Kidney (tissue), 14 donors: Measurements from ENCODE around the gene VPS18. TPM values are rescaled to one million over a fixed set of nuclear protein-coding genes. Genes with fewer than 3 reads are reported as not detected.

Experiments
- DNase-seq, 5 donors: peaks; one replicate each; pipeline ENCODE4 v3.0.0-alpha.2; 2013 to 2020
- FAIRE-seq: peaks from 2 replicates; lab custom pipeline; 2012; peaks lifted over from hg19 to GRCh38; lab: Jason Lieb, UNC
- H3K27ac ChIP-seq, 2 donors: one replicate each; pipeline ENCODE4 v1.7.0; 2013; ENCODE audit warnings: low read depth in 2 of 2, low read length in 2 of 2, inconsistent platforms in 1 of 2
- H3K27me3 ChIP-seq: one replicate; pipeline ENCODE4 v1.7.1; 2013; ENCODE audit warnings: low read length, inconsistent platforms; ENCODE audit not compliant: control insufficient read depth, insufficient read depth
- H3K36me3 ChIP-seq, 3 donors: one replicate each; pipeline versions ENCODE4 v1.7.0 to v1.7.1; 2013; ENCODE audit warnings: low read length in 3 of 3, control low read depth in 1 of 3, inconsistent platforms in 1 of 3; ENCODE audit not compliant: insufficient read depth in 3 of 3, control insufficient read depth in 2 of 3
- H3K4me1 ChIP-seq, 3 donors: one replicate each; pipeline versions ENCODE4 v1.7.0 to v1.7.1; 2013; ENCODE audit warnings: low read length in 3 of 3, inconsistent platforms in 1 of 3, low read depth in 1 of 3; ENCODE audit not compliant: control insufficient read depth in 2 of 3, insufficient read depth in 2 of 3
- H3K4me3 ChIP-seq, 3 donors: one replicate each; pipeline versions ENCODE4 v1.7.0 to v1.8.1; 2013; ENCODE audit warnings: low read length in 3 of 3, control low read depth in 1 of 3, inconsistent platforms in 1 of 3
- H3K9ac ChIP-seq, 3 donors: one replicate each; pipeline versions ENCODE4 v1.7.0 to v1.7.1; 2013; ENCODE audit warnings: low read length in 3 of 3, control low read depth in 1 of 3, inconsistent platforms in 1 of 3
- H3K9me3 ChIP-seq, 3 donors: one replicate each; pipeline versions ENCODE4 v1.7.0 to v1.7.1; 2013; ENCODE audit warnings: low read length in 3 of 3, control low read depth in 1 of 3, inconsistent platforms in 1 of 3; ENCODE audit not compliant: control insufficient read depth in 2 of 3, insufficient read depth in 1 of 3
- intact Hi-C: fragments of 100-400 bp; cut with DNase I; formaldehyde crosslinking; loops from one replicate; pipeline ENCODE4 v1.11.1; 2022
- polyA plus RNA-seq: library from polyadenylated mRNA; stranded (reverse); fragments of 350-450 nt; fragmentation: Illumina TruSeq; extraction: RNeasy Lipid Tissue Mini Kit (QIAGEN cat#74804); gene quantifications from one replicate; pipeline ENCODE4 v1.2.3, GENCODE V29; 2014; ENCODE audit warnings: low read depth, low replicate concordance; ENCODE audit not compliant: insufficient read depth
- total RNA-seq: library from RNA; stranded (reverse); fragmentation: NEBNext Ultra II Directional; extraction: Animal tissue kit (Norgen Biotek cat#: 25700); gene quantifications from one replicate; pipeline ENCODE4 v1.2.1, GENCODE V29; 2021
- TF ChIP-seq, protein P1 (sequence below): IDR thresholded peaks from 3 replicates; pipeline ENCODE4 v1.5.1; 2012; ENCODE audit warnings: mild to moderate bottlenecking, moderate library complexity, borderline replicate concordance; ENCODE audit not compliant: insufficient read depth; ENCODE audit errors: extremely low read depth
- donor health status: control.
- donor health status: control.
- donor health status: control.
- donor health status: control.
- donor health status: control.
- donor health status: DM: yes; HTN: yes; CAD: no.
- donor health status: Normal renal cell carcinoma (clear cell type).

Gene VPS18
- total and polyA plus RNA-seq, 2 donors from 2014 or later: 21.9 to 28.1 TPM

DNA sequence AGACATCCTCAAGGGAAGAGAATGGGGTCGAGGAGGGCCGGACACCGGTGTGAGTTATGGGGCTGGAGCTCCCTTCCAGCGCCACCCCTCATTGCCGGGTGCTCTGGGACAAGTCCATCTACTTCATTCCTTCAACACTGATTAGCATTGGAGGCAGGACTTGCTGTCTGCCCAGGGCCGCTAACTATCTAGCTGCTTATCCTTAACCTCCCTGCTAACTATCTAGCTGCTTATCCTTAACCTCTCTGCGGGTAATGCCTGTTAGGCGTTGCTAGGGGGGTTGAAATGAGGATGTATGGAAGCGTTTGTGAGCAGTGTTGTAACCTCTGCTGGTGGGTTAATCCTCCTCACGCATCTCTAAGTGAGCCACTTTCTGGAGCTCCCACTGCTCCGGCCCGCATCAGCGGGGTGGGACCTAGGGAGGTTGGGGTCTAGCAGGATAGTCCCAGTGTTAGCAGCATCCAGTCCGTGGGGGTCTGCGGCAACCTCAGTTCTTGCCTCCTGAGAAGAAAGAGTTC lies 48.1 kb downstream of the VPS18 start:
- peak in 1 of 5 donors; percentile 55 for DNase-seq
- no peak for FAIRE-seq
- H3K4me1 ChIP-seq: peaks cover 0 to 23% (median 9%) of the 10 kb centered on the region in 3 donors
- H3K9me3 ChIP-seq: no peaks in the 10 kb centered on the region
- no peaks in the 10 kb centered on the region for H3K27me3 ChIP-seq
- TF ChIP-seq, protein P1, sequence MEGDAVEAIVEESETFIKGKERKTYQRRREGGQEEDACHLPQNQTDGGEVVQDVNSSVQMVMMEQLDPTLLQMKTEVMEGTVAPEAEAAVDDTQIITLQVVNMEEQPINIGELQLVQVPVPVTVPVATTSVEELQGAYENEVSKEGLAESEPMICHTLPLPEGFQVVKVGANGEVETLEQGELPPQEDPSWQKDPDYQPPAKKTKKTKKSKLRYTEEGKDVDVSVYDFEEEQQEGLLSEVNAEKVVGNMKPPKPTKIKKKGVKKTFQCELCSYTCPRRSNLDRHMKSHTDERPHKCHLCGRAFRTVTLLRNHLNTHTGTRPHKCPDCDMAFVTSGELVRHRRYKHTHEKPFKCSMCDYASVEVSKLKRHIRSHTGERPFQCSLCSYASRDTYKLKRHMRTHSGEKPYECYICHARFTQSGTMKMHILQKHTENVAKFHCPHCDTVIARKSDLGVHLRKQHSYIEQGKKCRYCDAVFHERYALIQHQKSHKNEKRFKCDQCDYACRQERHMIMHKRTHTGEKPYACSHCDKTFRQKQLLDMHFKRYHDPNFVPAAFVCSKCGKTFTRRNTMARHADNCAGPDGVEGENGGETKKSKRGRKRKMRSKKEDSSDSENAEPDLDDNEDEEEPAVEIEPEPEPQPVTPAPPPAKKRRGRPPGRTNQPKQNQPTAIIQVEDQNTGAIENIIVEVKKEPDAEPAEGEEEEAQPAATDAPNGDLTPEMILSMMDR: no peak
- intact Hi-C loops: no loop called here
- H3K9ac ChIP-seq: peak overlapping the region in 2 of 3 donors; percentile 43 to 75
- H3K27ac ChIP-seq: peak overlapping the region; percentile 51 to 85
- H3K4me3 ChIP-seq: peak overlapping the region in 2 of 3 donors; percentile 57 to 62
- no peaks in the 10 kb centered on the region for H3K36me3 ChIP-seq

DNA sequence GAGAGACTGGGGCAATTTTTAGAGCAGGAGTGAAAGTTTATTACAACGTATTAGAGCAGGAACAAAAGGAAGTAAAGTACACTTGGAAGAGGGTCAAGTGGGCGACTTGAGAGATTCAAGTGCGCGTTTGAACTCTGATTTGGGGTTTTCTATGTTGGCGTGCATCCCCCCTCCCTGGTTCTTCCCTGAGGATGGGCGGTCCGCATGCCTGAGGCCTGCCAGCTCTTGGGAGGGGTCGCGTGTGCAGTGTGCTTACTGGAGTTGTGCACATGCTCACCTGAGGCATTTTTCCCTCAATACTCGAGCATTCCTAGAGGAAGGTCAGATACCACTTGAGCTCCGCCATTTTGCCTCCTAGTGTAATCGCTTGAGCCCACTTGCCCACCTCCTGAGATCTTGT lies 48.6 kb downstream of the VPS18 start:
- Histone ChIP-seq H3K4me3 (peak overlapping the region in 1 of 3 donors; percentile 62), H3K9ac (peak overlapping the region in 1 of 3 donors; percentile 75), H3K27me3 (no peaks in the 10 kb centered on the region), H3K4me1 (peaks cover 0 to 20% (median 9%) of the 10 kb centered on the region in 3 donors), H3K27ac (no peak overlapping the region), H3K36me3 (no peaks in the 10 kb centered on the region), H3K9me3 (no peaks in the 10 kb centered on the region)
- intact Hi-C loops: no loop called here
- no peak for DNase-seq
- no peak for FAIRE-seq
- TF ChIP-seq, protein P1: no peak

DNA sequence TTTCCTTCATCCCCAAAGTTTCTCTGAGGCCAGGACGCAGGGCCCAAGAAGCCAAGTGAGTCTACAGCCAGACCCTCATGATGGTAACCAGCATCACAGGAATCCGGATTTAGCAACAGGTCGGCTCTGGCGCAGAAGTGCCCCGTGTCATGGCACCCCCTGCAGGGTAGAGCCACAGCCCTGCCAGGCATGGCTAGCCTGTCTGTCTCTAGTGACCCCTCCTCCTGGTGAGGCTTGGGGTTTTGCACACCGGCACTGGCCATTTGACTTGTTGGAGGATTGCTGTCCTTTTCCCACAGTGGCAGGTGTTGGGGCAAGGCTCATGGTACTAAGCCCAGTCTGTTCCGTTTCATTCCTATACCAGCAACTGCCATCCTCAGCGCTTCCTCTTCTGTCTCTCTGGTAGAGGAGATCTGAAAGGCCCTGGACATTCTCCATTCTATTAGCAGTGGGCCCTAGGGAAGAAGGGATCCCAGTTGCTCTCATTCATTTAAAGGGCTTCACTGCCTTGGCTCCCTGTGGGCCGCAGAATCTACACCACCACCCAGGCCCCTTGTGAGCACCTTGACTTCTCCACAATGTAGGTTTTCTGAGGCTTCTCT lies 49.6 kb downstream of the VPS18 start:
- H3K27me3 ChIP-seq: no peaks in the 10 kb centered on the region
- H3K4me1 ChIP-seq: peaks cover 0 to 16% (median 9%) of the 10 kb centered on the region in 3 donors
- FAIRE-seq: no peak
- TF ChIP-seq, protein P1: no peak
- no peak for DNase-seq
- no peak overlapping the region for H3K9ac ChIP-seq
- H3K27ac ChIP-seq: no peak overlapping the region
- no peaks in the 10 kb centered on the region for H3K9me3 ChIP-seq
- H3K4me3 ChIP-seq: no peak overlapping the region
- intact Hi-C loops: no loop called here
- no peaks in the 10 kb centered on the region for H3K36me3 ChIP-seq
